Measurements from ENCODE around the gene SMIM28. TPM values are rescaled to one million over a fixed set of nuclear protein-coding genes. Genes with fewer than 3 reads are reported as not detected.

SMIM28 gene
- polyA plus RNA-seq, 1 donor from 2014 or later = not detected

GRCh38 chr6:138430361-138431145 lies 52.8 kb downstream of the SMIM28 start:
- no peak overlapping the region for H3K4me2 ChIP-seq (ENCODE audit: low read length)
- H3K27me3 ChIP-seq (ENCODE audit: insufficient read depth, low read depth, low read length) = no peaks in the 10 kb centered on the region
- no peaks in the 10 kb centered on the region for H3K79me2 ChIP-seq (replicated peaks; ENCODE audit: insufficient read depth, low read length)
- no peak for TF ChIP-seq SMC3 (conservative IDR thresholded peaks at IDR 0.05; ENCODE audit: poor library complexity)
- no peak for TF ChIP-seq TAF1 (IDR thresholded peaks at IDR 0.05; ENCODE audit: low read depth)
- no peak for TF ChIP-seq EP300 (conservative IDR thresholded peaks at IDR 0.05; ENCODE audit: poor library complexity, severe bottlenecking)
- TF ChIP-seq CTCF (IDR thresholded peaks at IDR 0.05; ENCODE audit: poor library complexity, severe bottlenecking) = no peak
- no peak for TF ChIP-seq MXI1 (conservative IDR thresholded peaks at IDR 0.05; ENCODE audit: poor library complexity, severe bottlenecking)
- no peak for TF ChIP-seq RAD21 (conservative IDR thresholded peaks at IDR 0.05)
- TF ChIP-seq EZH2 (IDR thresholded peaks at IDR 0.05; ENCODE audit: borderline replicate concordance, insufficient read depth, low read length, poor library complexity, severe bottlenecking) = no peak
- TF ChIP-seq POLR2AphosphoS5 (IDR thresholded peaks at IDR 0.05) = no peak
- TF ChIP-seq REST (IDR thresholded peaks at IDR 0.05; ENCODE audit: borderline replicate concordance) = no peak
- H3K9ac ChIP-seq (ENCODE audit: low read length) = no peak overlapping the region
- no peaks in the 10 kb centered on the region for H3K9me3 ChIP-seq (ENCODE audit: low read length)
- no peaks in the 10 kb centered on the region for H3F3A ChIP-seq (ENCODE audit: insufficient read depth, low read length, poor library complexity, severe bottlenecking)
- H4K20me1 ChIP-seq (ENCODE audit: insufficient read depth) = no peaks in the 10 kb centered on the region
- peaks cover 5% of the 10 kb centered on the region for H3K36me3 ChIP-seq (ENCODE audit: insufficient read depth, low read length)
- no peak overlapping the region for H3K27ac ChIP-seq (ENCODE audit: low read length)
- no peak overlapping the region for H3K4me3 ChIP-seq (ENCODE audit: low read length)
- H2AFZ ChIP-seq (ENCODE audit: low read depth, low read length) = no peak overlapping the region
- no peaks in the 10 kb centered on the region for H3K9me2 ChIP-seq (ENCODE audit: insufficient read depth, low read length)

- no peak for TF ChIP-seq MXI1 (conservative IDR thresholded peaks at IDR 0.05; ENCODE audit: poor library complexity, severe bottlenecking)
- no peak for TF ChIP-seq POLR2AphosphoS5 (IDR thresholded peaks at IDR 0.05)
- no peak for TF ChIP-seq EZH2 (IDR thresholded peaks at IDR 0.05; ENCODE audit: borderline replicate concordance, insufficient read depth, low read length, poor library complexity, severe bottlenecking)
- no peak overlapping the region for H3K27ac ChIP-seq (ENCODE audit: low read length)
- H3K9ac ChIP-seq (ENCODE audit: low read length) = no peak overlapping the region
- no peaks in the 10 kb centered on the region for H3K79me2 ChIP-seq (replicated peaks; ENCODE audit: insufficient read depth, low read length)
- H4K20me1 ChIP-seq (ENCODE audit: insufficient read depth) = no peaks in the 10 kb centered on the region
- no peaks in the 10 kb centered on the region for H3K27me3 ChIP-seq (ENCODE audit: insufficient read depth, low read depth, low read length)
- H3K36me3 ChIP-seq (ENCODE audit: insufficient read depth, low read length) = peaks cover 5% of the 10 kb centered on the region
- no peak overlapping the region for H3K4me3 ChIP-seq (ENCODE audit: low read length)
- H3K9me2 ChIP-seq (ENCODE audit: insufficient read depth, low read length) = no peaks in the 10 kb centered on the region
- H3F3A ChIP-seq (ENCODE audit: insufficient read depth, low read length, poor library complexity, severe bottlenecking) = no peaks in the 10 kb centered on the region
- H3K4me2 ChIP-seq (ENCODE audit: low read length) = no peak overlapping the region
- H2AFZ ChIP-seq (ENCODE audit: low read depth, low read length) = no peak overlapping the region
- H3K9me3 ChIP-seq (ENCODE audit: low read length) = no peaks in the 10 kb centered on the region
Measured at GRCh38 chr6:138431256-138432062, 53.8 kb downstream of the SMIM28 start.
